Duodenal mucosa (tissue), 2 donors: ENCODE data around the gene TRIM46.
"Not testable (repeated sequence)": the region's sequence is repeated elsewhere in the genome, so short reads cannot be mapped to it uniquely, and the experiment has no call there.

Source experiments
- H3K27ac ChIP-seq: one replicate; pipeline ENCODE4 v1.7.0; 2013; ENCODE audit warnings: low read depth, low read length
- H3K27me3 ChIP-seq, 2 donors: one replicate each; pipeline ENCODE4 v1.7.0; 2013; ENCODE audit warnings: low read length in 2 of 2, control low read depth in 1 of 2; ENCODE audit not compliant: insufficient read depth in 2 of 2, control insufficient read depth in 1 of 2
- H3K36me3 ChIP-seq, 2 donors: one replicate each; pipeline ENCODE4 v1.7.0; 2013; ENCODE audit warnings: low read length in 2 of 2, control low read depth in 1 of 2; ENCODE audit not compliant: insufficient read depth in 2 of 2, control insufficient read depth in 1 of 2
- H3K4me1 ChIP-seq, 2 donors: one replicate each; pipeline ENCODE4 v1.7.0; 2013; ENCODE audit warnings: low read length in 2 of 2, control low read depth in 1 of 2; ENCODE audit not compliant: insufficient read depth in 2 of 2, control insufficient read depth in 1 of 2
- H3K4me3 ChIP-seq, 2 donors: one replicate each; pipeline ENCODE4 v1.7.0; 2013; ENCODE audit warnings: low read length in 2 of 2, low read depth in 1 of 2
- H3K9ac ChIP-seq, 2 donors: one replicate each; pipeline ENCODE4 v1.7.0; 2013; ENCODE audit warnings: low read length in 2 of 2, low read depth in 1 of 2
- H3K9me3 ChIP-seq, 2 donors: one replicate each; pipeline ENCODE4 v1.7.0; 2013; ENCODE audit warnings: low read length in 2 of 2, control low read depth in 1 of 2; ENCODE audit not compliant: control insufficient read depth in 1 of 2

Gene TRIM46

DNA sequence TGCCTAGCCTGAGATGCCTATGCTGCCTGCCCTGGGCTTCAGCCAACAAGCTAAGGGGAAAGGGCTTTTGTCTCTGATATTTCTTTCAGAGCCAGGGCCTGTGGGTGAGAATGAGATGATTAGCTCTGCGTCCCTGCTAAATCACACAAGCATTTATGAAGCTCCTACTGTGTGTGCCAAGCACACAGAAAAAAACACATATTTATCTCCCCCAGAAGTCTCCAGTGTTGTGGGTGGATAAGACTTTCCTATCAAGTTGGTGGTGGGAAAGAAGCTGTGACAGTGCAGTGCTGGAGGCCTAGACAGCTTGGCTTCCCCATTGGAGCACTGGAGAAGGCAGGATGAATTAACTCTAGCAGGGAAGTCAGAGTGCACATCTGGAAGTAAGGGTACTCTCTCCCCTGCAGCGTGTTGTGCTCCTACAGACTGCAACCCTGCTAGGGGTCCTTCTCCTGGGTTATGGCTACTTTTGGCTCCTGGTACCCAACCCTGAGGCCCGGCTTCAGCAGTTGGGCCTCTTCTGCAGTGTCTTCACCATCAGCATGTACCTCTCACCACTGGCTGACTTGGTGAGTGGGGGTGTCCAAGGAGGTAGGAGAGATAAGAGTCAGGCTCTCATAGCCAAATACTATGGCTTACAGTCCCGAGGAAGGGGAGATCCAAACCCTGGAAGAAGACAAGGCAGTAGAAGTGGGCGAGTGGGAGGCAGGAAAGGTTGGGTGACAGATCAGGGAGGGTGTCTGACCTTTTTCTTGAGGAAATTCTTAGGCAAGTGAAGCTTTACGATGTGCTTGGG lies 36.3 kb upstream of the TRIM46 start:
- H3K9ac ChIP-seq = peak overlapping the region; percentile 76 to 80
- no peaks in the 10 kb centered on the region for H3K27me3 ChIP-seq
- peaks cover 42 to 49% of the 10 kb centered on the region in 2 donors for H3K4me1 ChIP-seq
- H3K36me3 ChIP-seq = peaks cover 5 to 22% of the 10 kb centered on the region in 2 donors
- H3K27ac ChIP-seq = peak overlapping the region; percentile 58
- H3K9me3 ChIP-seq = no peaks in the 10 kb centered on the region
- H3K4me3 ChIP-seq = peak overlapping the region; percentile 77 to 87

DNA sequence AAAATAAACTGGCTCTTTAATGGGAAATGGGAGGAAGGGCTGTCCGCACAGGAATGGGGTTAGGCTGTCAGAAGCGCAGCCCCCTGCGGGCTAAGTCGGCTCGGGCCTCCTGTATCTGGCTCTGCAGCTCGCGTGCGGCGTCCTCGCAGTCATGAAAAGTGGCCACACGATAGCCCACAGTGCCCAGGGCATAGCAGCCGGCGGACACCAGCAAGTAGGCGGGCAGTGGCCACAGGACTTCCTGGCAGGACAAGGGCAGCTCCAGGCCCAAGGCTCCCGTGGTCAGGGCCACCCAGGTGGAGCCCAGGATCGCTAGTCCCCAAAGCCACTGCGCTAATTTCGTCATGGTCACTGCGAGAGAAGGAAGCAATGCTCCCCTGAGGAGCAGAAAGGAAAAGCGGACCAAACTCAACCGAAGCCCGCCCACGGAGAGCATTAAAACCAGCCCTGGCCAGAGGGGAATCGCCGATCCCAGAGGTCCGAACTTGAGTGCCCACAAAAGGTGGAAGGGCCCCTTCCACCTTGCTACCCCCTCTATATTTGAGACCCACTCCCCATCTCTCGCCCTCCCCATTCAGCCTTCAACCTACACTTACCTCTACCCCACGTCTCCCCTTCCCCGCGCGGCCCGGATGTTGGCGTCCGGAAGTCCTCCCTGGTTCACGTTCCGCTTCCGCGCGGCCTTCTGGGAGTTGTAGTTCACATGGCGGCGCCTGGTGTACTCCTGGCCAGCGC lies 33.6 kb upstream of the TRIM46 start, which contains the start of gene DPM3:
Gene DPM3, minus strand, starts transcription at position 637 of the 735 bp plus-strand sequence. Its CDS starts 291 bp downstream, at position 346.
- Histone ChIP-seq H3K4me3 (peak within 1 kb of the TSS; percentile 81 to 96), H3K9me3 (no peaks in the 10 kb centered on the region), H3K27ac (peak within 1 kb of the TSS; percentile 92), H3K36me3 (peaks cover 0 to 4% of the 10 kb centered on the region in 2 donors), H3K9ac (peak within 1 kb of the TSS; percentile 95 to 100), H3K4me1 (peaks cover 23 to 30% of the 10 kb centered on the region in 2 donors), H3K27me3 (no peaks in the 10 kb centered on the region)

DNA sequence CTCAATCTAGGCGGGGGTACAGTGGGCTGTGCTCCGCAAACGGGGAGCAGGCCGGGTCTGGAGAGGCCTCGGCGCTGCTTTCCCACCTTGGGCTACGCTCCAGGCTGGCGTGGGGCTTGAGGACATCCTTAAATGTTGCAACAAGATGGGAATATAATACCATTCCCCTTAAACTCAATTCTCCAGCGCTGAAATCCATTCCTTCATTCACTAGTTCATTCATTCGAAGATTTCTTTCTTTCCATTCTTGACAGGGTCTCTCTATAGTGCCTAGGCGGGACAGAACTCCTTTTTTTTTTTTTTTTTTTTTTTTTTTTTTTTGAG lies 33.1 kb upstream of the TRIM46 start:
- Histone ChIP-seq H3K9me3 (no peaks in the 10 kb centered on the region), H3K9ac (peak overlapping the region in 1 of 2 donors; percentile 100), H3K27me3 (no peaks in the 10 kb centered on the region), H3K4me3 (peak overlapping the region; percentile 81 to 96), H3K36me3 (peaks cover 0 to 4% of the 10 kb centered on the region in 2 donors), H3K4me1 (peaks cover 23 to 25% of the 10 kb centered on the region in 2 donors), H3K27ac (no peak overlapping the region)

DNA sequence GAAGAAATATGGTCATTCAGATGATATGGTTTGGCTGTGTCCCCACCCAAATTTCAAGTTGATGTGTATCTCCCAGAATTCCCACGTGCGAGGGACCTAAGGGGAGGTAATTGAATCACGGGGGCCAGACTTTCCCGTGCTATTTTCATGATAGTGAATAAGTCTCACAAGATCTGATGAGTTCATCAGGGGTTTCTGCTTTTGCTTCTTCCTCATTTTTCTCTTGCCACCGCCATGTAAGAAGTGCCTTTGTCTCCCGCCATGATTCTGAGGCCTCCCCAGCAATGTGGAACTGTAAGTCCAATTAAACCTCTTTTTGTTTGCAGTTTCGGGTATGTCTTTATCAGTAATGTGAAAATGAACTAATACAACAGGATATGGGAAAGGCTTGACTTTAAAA lies 31.9 kb upstream of the TRIM46 start:
- Histone ChIP-seq H3K9ac (no peak overlapping the region), H3K4me1 (peaks cover 21 to 23% of the 10 kb centered on the region in 2 donors), H3K27ac (no peak overlapping the region), H3K4me3 (no peak overlapping the region), H3K27me3 (no peaks in the 10 kb centered on the region), H3K9me3 (no peaks in the 10 kb centered on the region), H3K36me3 (peaks cover 0 to 4% of the 10 kb centered on the region in 2 donors)

DNA sequence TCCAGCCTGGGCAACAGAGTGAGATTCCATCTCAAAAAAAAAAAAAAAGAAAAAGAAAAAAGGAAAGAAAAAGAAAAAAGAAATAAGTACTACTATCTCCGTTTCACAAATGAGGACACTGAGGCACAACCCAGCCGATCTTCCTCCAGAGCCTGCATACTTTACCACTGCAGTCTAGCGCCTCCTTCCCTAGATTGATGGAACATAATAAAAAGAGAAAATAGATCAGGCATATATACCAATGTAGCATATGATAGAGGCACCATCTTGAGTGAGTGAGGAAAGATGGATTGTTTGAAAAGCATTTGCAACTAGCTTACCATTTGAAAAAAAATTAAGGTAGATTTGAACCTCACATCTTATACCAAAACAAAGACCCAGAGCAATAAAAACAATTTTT lies 28.2 kb upstream of the TRIM46 start:
- no peaks in the 10 kb centered on the region for H3K36me3 ChIP-seq
- no peak overlapping the region for H3K9ac ChIP-seq
- H3K27ac ChIP-seq = no peak overlapping the region
- H3K9me3 ChIP-seq = no peaks in the 10 kb centered on the region
- no peaks in the 10 kb centered on the region for H3K27me3 ChIP-seq
- H3K4me1 ChIP-seq = no peaks in the 10 kb centered on the region
- H3K4me3 ChIP-seq = no peak overlapping the region

DNA sequence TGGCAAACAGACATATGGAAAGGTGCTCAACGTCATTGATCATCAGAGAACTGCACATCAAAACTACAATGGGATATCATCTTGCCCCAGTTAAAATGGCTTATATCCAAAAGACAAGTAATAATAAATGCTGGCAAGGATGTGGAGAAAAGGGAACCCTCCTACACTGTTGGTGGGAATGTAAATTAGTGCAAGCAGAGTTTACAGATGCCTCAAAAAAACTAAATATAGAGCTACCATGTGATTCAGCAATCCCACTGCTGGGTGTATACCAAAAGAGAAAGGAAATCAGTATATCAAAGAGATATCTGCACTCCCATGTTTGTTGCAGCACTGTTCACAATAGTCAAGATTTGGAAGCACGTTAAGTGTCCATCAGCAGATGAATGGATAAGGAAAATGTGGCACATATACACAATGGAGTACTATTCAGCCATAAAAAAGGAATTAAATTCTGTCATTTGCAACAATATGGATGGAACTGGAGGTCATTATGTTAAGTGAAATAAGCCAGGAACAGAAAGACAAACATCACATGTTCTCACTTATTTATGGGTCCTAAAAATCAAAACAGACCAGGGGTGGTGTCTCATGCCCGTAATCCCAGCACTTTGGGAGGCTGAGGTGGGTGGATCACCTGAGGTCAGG lies 17.5 kb upstream of the TRIM46 start:
- H3K27ac ChIP-seq, H3K4me1 ChIP-seq, H3K36me3 ChIP-seq, H3K27me3 ChIP-seq, H3K9ac ChIP-seq, H3K4me3 ChIP-seq, H3K9me3 ChIP-seq: not testable (repeated sequence)

DNA sequence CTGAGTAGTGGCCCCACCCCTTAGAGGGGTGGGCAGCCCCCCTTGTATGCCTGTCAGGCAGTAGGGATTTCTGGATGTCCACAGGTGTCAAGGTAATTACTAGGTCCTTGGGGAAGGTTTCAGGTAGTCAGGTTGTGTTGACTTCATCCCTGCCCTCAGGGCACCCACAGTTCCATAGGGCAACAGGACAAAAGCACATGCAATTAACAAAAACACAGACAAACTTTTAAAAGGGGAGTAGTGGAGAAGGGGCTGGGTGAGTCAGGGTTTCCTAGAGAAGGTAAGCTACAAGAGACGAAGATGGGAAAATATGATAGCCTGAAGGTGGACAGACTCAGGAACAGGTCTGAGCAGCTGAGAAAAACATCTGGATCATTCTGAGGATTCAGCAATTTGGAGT lies 14.7 kb upstream of the TRIM46 start:
- no peaks in the 10 kb centered on the region for H3K4me1 ChIP-seq

DNA sequence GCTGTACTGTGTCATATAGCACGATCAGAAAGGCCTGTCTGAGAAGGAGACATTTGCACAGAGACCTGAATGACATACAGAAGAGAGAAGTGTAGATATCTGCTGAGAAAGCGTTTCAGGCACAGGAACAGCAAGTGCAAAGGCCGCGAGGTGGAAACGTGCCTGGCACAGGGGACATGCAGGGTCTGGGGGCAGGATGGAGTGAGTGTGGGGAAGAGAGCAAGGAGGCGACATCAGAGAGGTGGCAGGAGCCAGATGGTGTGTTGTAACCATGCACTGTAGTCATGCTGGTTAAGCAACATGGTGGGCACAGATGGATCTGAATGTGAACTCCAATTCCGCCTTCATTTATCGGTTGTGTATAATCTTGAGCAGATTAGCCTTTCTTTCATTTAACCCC lies 13.5 kb upstream of the TRIM46 start:
- Histone ChIP-seq H3K4me1 (no peaks in the 10 kb centered on the region), H3K9ac (no peak overlapping the region), H3K4me3 (no peak overlapping the region), H3K9me3 (no peaks in the 10 kb centered on the region), H3K36me3 (no peaks in the 10 kb centered on the region), H3K27ac (no peak overlapping the region), H3K27me3 (no peaks in the 10 kb centered on the region)

More for the DNA sequence above, 14.7 kb upstream of the TRIM46 start:
- H3K9me3 ChIP-seq = no peaks in the 10 kb centered on the region
- no peak overlapping the region for H3K27ac ChIP-seq
- H3K27me3 ChIP-seq = no peaks in the 10 kb centered on the region
- no peak overlapping the region for H3K4me3 ChIP-seq
- no peak overlapping the region for H3K9ac ChIP-seq
- H3K36me3 ChIP-seq = no peaks in the 10 kb centered on the region

DNA sequence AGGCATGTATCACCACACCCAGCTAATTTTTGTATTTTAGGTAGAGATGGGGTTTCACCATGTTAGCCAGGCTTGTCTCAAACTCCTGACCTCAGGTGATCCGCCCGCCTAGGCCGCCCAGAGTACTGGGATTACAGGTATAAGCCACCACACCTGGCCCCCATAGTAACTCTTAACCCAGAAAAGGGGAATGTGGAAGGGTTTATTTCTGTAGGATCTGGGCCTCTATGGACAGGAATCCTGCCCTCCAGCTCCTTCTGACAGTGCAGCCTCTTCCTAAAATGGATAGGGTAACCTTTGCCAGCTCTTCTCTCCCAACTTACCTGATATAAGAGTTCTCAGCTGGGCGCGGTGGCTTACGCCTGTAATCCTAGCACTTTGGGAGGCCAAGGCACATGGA lies 11.0 kb upstream of the TRIM46 start:
- not testable (repeated sequence) for H3K4me1 ChIP-seq, H3K9me3 ChIP-seq, H3K27ac ChIP-seq, H3K36me3 ChIP-seq, H3K9ac ChIP-seq, H3K4me3 ChIP-seq, H3K27me3 ChIP-seq

DNA sequence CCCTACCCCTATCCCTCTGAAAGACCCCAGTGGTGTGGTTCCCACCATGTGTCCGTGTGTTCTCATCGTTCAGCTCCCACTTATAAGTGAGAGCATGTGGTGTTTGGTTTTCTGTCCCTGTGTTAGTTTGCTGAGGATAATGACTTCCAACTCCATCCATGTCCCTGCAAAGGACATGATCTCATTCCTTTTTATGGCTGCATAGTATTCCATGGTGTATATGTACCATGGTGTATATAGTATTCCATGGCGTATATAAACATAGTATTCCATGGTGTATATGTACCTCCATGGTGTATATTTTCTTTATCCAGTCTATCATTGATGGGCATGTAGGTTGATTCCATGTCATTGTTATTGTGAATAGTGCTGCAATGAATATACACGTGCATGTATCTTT lies 9.9 kb upstream of the TRIM46 start:
- H3K27me3 ChIP-seq, H3K9me3 ChIP-seq, H3K4me3 ChIP-seq, H3K27ac ChIP-seq, H3K9ac ChIP-seq, H3K4me1 ChIP-seq, H3K36me3 ChIP-seq: not testable (repeated sequence)
